Bronchial epithelial cell (primary cell): ENCODE measurements around the gene BTBD18. TPM values are rescaled to one million over a fixed set of nuclear protein-coding genes. Genes with fewer than 3 reads are reported as not detected.

Source experiments
- DNase-seq: peaks from one replicate; pipeline ENCODE4 v3.0.0-alpha.2; 2010; ENCODE audit warnings: low read depth
- FAIRE-seq: peaks from 2 replicates; lab custom pipeline; 2011; peaks lifted over from hg19 to GRCh38; lab: Jason Lieb, UNC
- H3K27me3 ChIP-seq: 2 replicates; pipeline ENCODE4 v1.5.1; 2011; ENCODE audit warnings: low read length; ENCODE audit not compliant: control insufficient read depth, insufficient read depth
- H3K36me3 ChIP-seq: 2 replicates; pipeline ENCODE4 v1.5.1; 2011; ENCODE audit warnings: low read length; ENCODE audit not compliant: control insufficient read depth, insufficient read depth
- H3K4me3 ChIP-seq: 2 replicates; pipeline ENCODE4 v1.5.1; 2011; ENCODE audit warnings: mild to moderate bottlenecking, low read depth, low read length, control low read depth
- CTCF ChIP-seq: IDR thresholded peaks from 2 replicates; pipeline ENCODE4 v1.5.1; 2011; ENCODE audit warnings: mild to moderate bottlenecking, moderate library complexity, low read length, control low read depth, inconsistent platforms; ENCODE audit not compliant: insufficient read depth, severe bottlenecking
- total RNA-seq: library from RNA; depleted of rRNA; stranded (reverse); fragments of >200 nt; gene quantifications from 2 replicates; pipeline ENCODE4 v1.2.1, GENCODE V29; 2014

The BTBD18 gene
- total RNA-seq, 1 donor from 2014 or later = not detected

- FAIRE-seq = no peak
- peak; percentile 58 for DNase-seq
- TF ChIP-seq CTCF = no peak
- Histone ChIP-seq H3K36me3 (peaks cover 10% of the 10 kb centered on the region), H3K4me3 (no peak overlapping the region), H3K27me3 (no peaks in the 10 kb centered on the region)
Observed at GRCh38 chr11:57787006-57787604, 35.5 kb upstream of the BTBD18 start.

GRCh38 chr11:57786436-57786835 lies 34.8 kb upstream of the BTBD18 start:
- H3K27me3 ChIP-seq = no peaks in the 10 kb centered on the region
- no peak overlapping the region for H3K4me3 ChIP-seq
- no peak for DNase-seq
- no peak for FAIRE-seq
- peaks cover 7% of the 10 kb centered on the region for H3K36me3 ChIP-seq
- no peak for TF ChIP-seq CTCF

- no peak for DNase-seq
- no peaks in the 10 kb centered on the region for H3K27me3 ChIP-seq
- no peak overlapping the region for H3K4me3 ChIP-seq
- no peak for TF ChIP-seq CTCF
- H3K36me3 ChIP-seq = peaks cover 4% of the 10 kb centered on the region
- no peak for FAIRE-seq
Observed at GRCh38 chr11:57785072-57785471, 33.5 kb upstream of the BTBD18 start.

- DNase-seq (peak; percentile 94), FAIRE-seq (no peak)
- Histone ChIP-seq H3K27me3 (no peaks in the 10 kb centered on the region), H3K4me3 (no peak overlapping the region), H3K36me3 (peaks cover 3% of the 10 kb centered on the region)
- no peak for TF ChIP-seq CTCF
Observed at GRCh38 chr11:57781529-57781943, 29.9 kb upstream of the BTBD18 start.

- peak; percentile 12 for TF ChIP-seq CTCF
- FAIRE-seq (no peak), DNase-seq (peak; percentile 58)
- Histone ChIP-seq H3K4me3 (no peak overlapping the region), H3K36me3 (peaks cover under 1% of the 10 kb centered on the region), H3K27me3 (no peaks in the 10 kb centered on the region)
Observed at GRCh38 chr11:57779276-57779675, 27.7 kb upstream of the BTBD18 start.

GRCh38 chr11:57778318-57779037 lies 26.9 kb upstream of the BTBD18 start:
- Histone ChIP-seq H3K27me3 (no peaks in the 10 kb centered on the region), H3K4me3 (peak overlapping the region; percentile 3), H3K36me3 (peaks cover 4% of the 10 kb centered on the region)
- no peak for TF ChIP-seq CTCF
- FAIRE-seq (no peak), DNase-seq (peak; percentile 93)
